H1 (cell line): Measurements from ENCODE around the gene SOAT2. TPM values are rescaled to one million over a fixed set of nuclear protein-coding genes. Genes with fewer than 3 reads are reported as not detected.

Experiments
- polyA plus RNA-seq, 7 experiments: library from polyadenylated mRNA; depleted of rRNA in 3 of 7; stranded (reverse) in 5 of 7; unstranded in 2 of 7; fragments of >200 nt in 5 of 7; fragments of 200-250 nt in 2 of 7; gene quantifications; 1 replicate in 5 of 7; 2 replicates in 1 of 7; 4 replicates in 1 of 7; pipeline versions ENCODE4 v1.2.1 to v1.2.3, GENCODE V29; 2011 to 2013; ENCODE audit warnings: missing spikeins in 2 of 7, mixed read lengths in 2 of 7
- total RNA-seq: library from RNA; stranded (reverse); fragmentation: NEBNext Ultra II Directional; extraction: Animal tissue kit (Norgen Biotek cat#: 25700); gene quantifications from 2 replicates; pipeline ENCODE4 v1.2.1, GENCODE V29; 2021
- TF ChIP-seq, protein P1 (sequence below): IDR thresholded peaks from 2 replicates; pipeline ENCODE4 v1.6.1; 2011; ENCODE audit warnings: low read length, improper control_type of control experiment

The SOAT2 gene
- total and polyA plus RNA-seq, 2 of the 8 experiments (the other 6 are each of a cell fraction or from before 2014, with no cell fraction given): 0.08 TPM; not detected in 1

DNA sequence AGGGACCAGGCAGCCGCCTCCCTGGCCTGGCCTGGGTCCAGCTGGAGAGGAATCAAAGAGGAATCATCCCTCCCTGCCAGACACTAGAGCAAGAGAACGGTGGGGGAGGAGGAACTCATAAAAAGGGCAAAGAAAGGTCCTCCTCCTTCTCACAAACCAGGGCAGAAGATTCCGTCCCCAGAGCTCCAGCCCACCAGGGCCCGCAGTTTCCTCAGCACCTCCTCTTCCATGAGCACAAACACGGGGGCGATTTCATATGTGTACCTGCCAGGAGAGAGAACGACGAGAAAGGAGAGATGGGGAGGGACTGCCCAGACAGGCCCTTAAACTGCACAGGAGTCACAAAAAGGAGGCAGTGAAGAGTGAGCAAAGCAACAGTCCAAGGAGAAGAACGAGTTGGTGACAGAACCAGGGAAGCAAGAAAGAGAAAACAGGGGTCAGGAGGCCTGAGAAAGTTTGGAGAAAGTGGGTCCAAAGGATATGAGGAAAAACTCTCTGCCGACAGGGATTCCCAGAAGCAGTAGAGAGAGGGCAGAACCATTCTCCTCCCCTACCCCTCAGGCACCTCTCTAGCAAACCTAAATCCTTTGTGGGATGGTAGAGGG, 68.5 kb downstream of the SOAT2 start (continued):
- TF ChIP-seq, protein P1, sequence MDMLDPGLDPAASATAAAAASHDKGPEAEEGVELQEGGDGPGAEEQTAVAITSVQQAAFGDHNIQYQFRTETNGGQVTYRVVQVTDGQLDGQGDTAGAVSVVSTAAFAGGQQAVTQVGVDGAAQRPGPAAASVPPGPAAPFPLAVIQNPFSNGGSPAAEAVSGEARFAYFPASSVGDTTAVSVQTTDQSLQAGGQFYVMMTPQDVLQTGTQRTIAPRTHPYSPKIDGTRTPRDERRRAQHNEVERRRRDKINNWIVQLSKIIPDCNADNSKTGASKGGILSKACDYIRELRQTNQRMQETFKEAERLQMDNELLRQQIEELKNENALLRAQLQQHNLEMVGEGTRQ: no peak
